GM18502 (cell line): ENCODE results near the gene C5orf52.
"Not testable (repeated sequence)": the region's sequence is repeated elsewhere in the genome, so short reads cannot be mapped to it uniquely, and the experiment has no call there.

Experiments
- ATAC-seq: cut with Tn5 transposase; IDR thresholded peaks from one replicate; pipeline ENCODE4 v1.9.1; 2021; ENCODE audit warnings: mild to moderate bottlenecking; ENCODE audit not compliant: unreplicated experiment, poor library complexity

Gene C5orf52

DNA sequence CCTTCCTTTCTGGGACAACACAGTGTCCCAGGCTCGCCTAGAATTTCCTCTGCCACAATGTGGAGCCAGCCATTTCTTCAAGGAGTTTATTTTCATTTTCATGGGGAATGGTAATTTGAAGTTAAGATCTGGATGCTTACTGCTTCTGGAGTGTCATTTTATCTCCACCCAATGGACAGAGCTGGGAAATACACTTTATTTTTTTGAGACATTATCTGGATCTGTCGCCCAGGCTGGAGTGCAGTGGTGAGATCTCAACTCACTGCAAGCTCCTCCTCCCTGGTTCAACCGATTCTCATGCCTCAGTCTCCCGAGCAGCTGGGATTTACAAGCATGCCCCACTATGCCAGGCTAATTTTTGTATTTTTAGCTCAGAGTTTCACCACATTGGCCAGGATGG is 47.2 kb downstream of the C5orf52 start:
- no peak for ATAC-seq

DNA sequence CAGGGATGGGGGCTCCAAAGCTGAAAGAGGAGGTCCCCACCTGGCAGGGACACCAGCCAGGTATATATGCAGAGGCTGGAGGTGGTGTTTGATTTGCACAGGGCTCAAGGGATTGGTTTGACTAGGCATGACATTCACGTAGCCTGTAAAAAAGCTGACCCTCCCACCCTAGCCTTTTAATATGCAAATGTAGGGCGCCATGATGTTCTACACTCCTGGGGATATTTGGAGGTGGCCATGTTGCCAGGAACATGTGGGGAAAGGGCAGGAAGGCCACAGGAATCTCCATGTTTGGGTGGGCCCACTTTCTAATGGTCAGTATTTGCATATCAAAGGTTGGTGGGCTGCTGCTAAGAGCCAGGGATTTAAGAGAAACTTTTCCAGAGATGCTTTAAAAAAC is 47.9 kb downstream of the C5orf52 start:
- no peak for ATAC-seq

DNA sequence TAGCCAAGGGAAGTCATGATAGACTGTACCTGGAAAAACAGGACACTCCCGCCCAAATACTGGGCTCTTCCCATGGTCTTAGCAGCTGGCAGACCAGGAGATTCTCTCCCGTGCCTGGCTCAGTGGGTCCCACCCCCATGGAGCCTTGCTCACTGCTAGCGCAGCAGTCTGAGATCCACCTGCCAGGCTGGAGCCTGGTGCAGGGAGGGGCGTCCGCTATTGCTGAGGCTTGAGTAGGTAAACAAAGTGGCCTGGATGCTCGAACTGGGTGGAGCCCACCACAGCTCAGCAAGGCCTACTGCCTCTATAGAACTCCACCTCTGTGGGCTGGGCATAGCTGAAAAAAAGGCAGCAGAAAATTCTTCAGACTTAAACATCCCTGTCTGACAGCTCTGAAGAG is 49.8 kb downstream of the C5orf52 start:
- no peak for ATAC-seq

DNA sequence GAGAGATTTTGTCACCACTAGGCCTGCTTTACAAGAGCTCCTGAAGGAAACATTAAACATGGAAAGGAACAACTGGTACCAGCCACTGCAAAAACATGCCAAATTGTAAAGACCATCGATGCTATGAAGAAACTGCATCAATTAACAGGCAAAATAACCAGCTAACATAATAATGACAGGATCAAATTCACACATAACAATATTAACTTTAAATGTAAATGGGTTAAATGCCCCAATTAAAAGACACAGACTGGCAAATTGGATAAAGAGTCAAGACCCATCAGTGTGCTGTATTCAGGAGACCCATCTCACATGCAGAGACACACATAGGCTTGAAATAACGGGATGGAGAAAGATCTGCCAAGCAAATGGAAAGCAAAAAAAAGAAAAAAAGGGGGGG is 51.6 kb downstream of the C5orf52 start:
- not testable (repeated sequence) for ATAC-seq

DNA sequence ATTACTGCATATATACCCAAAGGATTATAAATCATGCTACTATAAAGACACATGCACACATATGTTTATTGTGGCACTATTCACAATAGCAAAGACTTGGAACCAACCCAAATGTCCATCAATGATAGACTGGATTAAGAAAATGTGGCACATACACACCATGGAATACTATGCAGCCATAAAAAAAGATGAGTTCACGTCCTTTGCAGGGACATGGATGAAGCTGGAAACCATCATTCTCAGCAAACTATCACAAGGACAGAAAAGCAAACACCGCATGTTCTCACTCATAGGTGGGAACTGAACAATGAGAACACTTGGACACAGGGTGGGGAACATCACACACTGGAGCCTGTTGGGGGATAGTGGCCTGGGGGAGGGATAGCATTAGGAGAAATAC is 55.3 kb downstream of the C5orf52 start:
- ATAC-seq = not testable (repeated sequence)

DNA sequence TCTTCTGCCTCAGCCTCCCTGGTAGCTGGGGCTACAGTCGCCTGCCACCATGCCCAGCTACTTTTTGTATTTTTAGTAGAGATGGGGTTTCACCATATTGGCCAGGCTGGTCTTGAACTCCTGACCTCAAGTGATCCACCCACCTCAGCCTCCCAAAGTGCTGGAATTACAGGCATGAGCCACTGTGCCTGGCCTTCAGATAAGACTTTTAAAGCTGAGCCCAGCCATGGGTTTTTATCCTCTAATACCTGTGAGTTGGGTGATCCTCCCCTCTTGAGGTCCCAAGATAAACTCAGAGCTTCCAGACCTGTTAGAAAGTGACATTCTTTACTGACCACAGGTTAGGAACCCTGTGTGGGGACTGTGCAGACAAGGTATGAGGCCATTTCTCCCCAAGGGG is 56.5 kb downstream of the C5orf52 start:
- not testable (repeated sequence) for ATAC-seq
